OCI-LY3 (cell line): ENCODE results near the gene DYNLT3.

Experiments used
- H2AFZ ChIP-seq: fragments of 200-600, 300-600 bp; shearing (Covaris generic); 2 replicates; pipeline ENCODE4 v1.6.0; 2014; ENCODE audit warnings: antibody characterized with exemption, low read depth, low read length
- H3K27ac ChIP-seq: fragments of 200-600, 300-600 bp; sonication (generic); 2 replicates; pipeline ENCODE4 v1.5.1; 2014; ENCODE audit warnings: mild to moderate bottlenecking, low read length, moderate library complexity, mixed read lengths
- H3K27me3 ChIP-seq: fragments of 200-600, 300-600 bp; sonication (generic); 2 replicates; pipeline ENCODE4 v1.6.1; 2014; ENCODE audit warnings: low read depth, low read length, mixed read lengths
- H3K36me3 ChIP-seq: fragments of 200-600, 300-600 bp; sonication (generic); replicated peaks from 2 replicates; pipeline ENCODE3; 2014; ENCODE audit warnings: low read depth, low read length, mixed read lengths
- H3K4me1 ChIP-seq: fragments of 300-600, 200-600 bp; sonication (generic); 2 replicates; pipeline ENCODE4 v1.6.1; 2014; ENCODE audit warnings: low read length, mixed read lengths
- H3K4me2 ChIP-seq: fragments of 200-600, 300-600 bp; sonication (generic); 2 replicates; pipeline ENCODE4 v1.6.1; 2014; ENCODE audit warnings: low read length, mixed read lengths
- H3K4me3 ChIP-seq: fragments of 300-600, 200-600 bp; sonication (generic); 2 replicates; pipeline ENCODE4 v1.5.1; 2014; ENCODE audit warnings: antibody characterized with exemption, mild to moderate bottlenecking, low read length, moderate library complexity
- H3K79me2 ChIP-seq: fragments of 300-600, 200-600 bp; shearing (Covaris generic); 2 replicates; pipeline ENCODE4 v1.6.1; 2014; ENCODE audit warnings: mild to moderate bottlenecking, low read length, mixed read lengths
- H3K9ac ChIP-seq: fragments of 300-600, 200-600 bp; shearing (Covaris generic); 2 replicates; pipeline ENCODE4 v1.6.0; 2014; ENCODE audit warnings: mild to moderate bottlenecking, low read length, moderate library complexity
- H3K9me3 ChIP-seq: fragments of 200-600, 300-600 bp; shearing (Covaris generic); 2 replicates; pipeline ENCODE4 v1.6.1; 2014; ENCODE audit warnings: low read length, mixed read lengths; ENCODE audit not compliant: insufficient read depth
- H4K20me1 ChIP-seq: fragments of 200-600, 300-600 bp; sonication (generic); 2 replicates; pipeline ENCODE4 v1.6.1; 2016; ENCODE audit warnings: low read length, mixed read lengths; ENCODE audit not compliant: insufficient read depth
- CTCF ChIP-seq: fragments of 200-600, 300-600 bp; sonication (generic); IDR thresholded peaks from 2 replicates; pipeline ENCODE4 v1.5.1; 2014; ENCODE audit warnings: antibody characterized with exemption, low read length, low read depth
- EZH2phosphoT487 ChIP-seq: fragments of 200-600 bp; shearing (Covaris generic); IDR thresholded peaks from 2 replicates; pipeline ENCODE4 v1.6.1; 2018; ENCODE audit warnings: antibody characterized with exemption, mixed run types, low read depth

The DYNLT3 gene

GRCh38 chrX:37867536-37868153 is 20.3 kb upstream of the DYNLT3 start:
- no peak overlapping the region for H3K4me3 ChIP-seq
- H3K9ac ChIP-seq, result no peak overlapping the region
- no peaks in the 10 kb centered on the region for H3K27me3 ChIP-seq
- H3K27ac ChIP-seq, result no peak overlapping the region
- H3K4me2 ChIP-seq, result no peak overlapping the region
- no peaks in the 10 kb centered on the region for H3K79me2 ChIP-seq
- no peaks in the 10 kb centered on the region for H3K36me3 ChIP-seq
- no peaks in the 10 kb centered on the region for H4K20me1 ChIP-seq
- TF ChIP-seq EZH2phosphoT487, result no peak
- TF ChIP-seq CTCF, result no peak
- H3K4me1 ChIP-seq, result no peaks in the 10 kb centered on the region
- H2AFZ ChIP-seq, result no peak overlapping the region
- H3K9me3 ChIP-seq, result no peaks in the 10 kb centered on the region

- Histone ChIP-seq H3K9me3 (no peaks in the 10 kb centered on the region), H3K4me3 (no peak overlapping the region), H3K27me3 (no peaks in the 10 kb centered on the region), H3K9ac (no peak overlapping the region), H3K4me1 (no peaks in the 10 kb centered on the region), H4K20me1 (no peaks in the 10 kb centered on the region), H3K79me2 (no peaks in the 10 kb centered on the region), H3K27ac (no peak overlapping the region), H3K36me3 (no peaks in the 10 kb centered on the region), H2AFZ (no peak overlapping the region), H3K4me2 (no peak overlapping the region)
- TF ChIP-seq EZH2phosphoT487 (no peak), CTCF (no peak)
Observed at GRCh38 chrX:37863728-37864127, 16.4 kb upstream of the DYNLT3 start.

DNA sequence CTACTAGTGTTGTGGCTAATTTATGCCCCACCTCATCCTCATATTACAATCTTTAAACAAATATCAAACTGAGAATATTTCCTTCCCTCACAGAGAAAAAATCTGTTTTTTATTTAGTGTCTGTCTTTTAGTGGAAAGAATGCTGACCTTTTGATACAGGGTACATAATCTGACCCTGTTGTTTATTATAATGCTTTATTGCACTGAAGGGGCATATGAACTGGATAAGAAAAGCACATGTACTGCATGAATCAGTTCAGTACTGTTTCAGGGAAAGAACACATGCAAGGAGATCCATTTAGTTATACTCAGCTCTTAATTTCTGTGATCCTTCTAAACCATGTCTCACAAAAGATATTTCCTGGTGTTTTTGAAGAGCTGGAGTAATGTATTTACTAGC is 15.5 kb upstream of the DYNLT3 start:
- Histone ChIP-seq H3K9ac (no peak overlapping the region), H3K27me3 (no peaks in the 10 kb centered on the region), H3K4me3 (no peak overlapping the region), H2AFZ (no peak overlapping the region), H3K9me3 (no peaks in the 10 kb centered on the region), H3K4me1 (no peaks in the 10 kb centered on the region), H4K20me1 (no peaks in the 10 kb centered on the region), H3K36me3 (no peaks in the 10 kb centered on the region), H3K4me2 (no peak overlapping the region), H3K79me2 (no peaks in the 10 kb centered on the region), H3K27ac (no peak overlapping the region)
- TF ChIP-seq CTCF (no peak), EZH2phosphoT487 (no peak)

DNA sequence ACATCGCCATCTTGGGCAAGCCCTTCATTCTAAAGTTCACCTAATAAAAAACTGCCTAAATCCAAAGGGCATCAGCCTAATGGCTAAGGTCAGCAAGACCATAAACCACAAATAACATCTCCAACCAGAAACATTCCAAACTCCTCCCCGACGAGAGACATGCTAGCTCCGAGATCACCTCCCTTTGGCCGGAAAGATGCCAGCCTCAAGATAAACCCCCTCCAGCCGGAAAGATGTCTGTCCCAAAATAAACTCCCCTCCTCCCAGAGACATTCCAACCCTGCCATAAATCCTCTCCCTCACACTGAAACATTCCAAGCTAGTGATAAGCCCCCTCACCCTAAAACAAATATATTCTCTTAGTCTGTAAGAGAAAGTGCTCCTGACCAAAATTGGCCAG is 13.3 kb upstream of the DYNLT3 start:
- TF ChIP-seq CTCF (no peak), EZH2phosphoT487 (no peak)
- Histone ChIP-seq H4K20me1 (no peaks in the 10 kb centered on the region), H3K4me2 (no peak overlapping the region), H3K4me3 (no peak overlapping the region), H3K4me1 (no peaks in the 10 kb centered on the region), H3K27me3 (no peaks in the 10 kb centered on the region), H3K27ac (no peak overlapping the region), H2AFZ (no peak overlapping the region), H3K36me3 (no peaks in the 10 kb centered on the region), H3K79me2 (no peaks in the 10 kb centered on the region), H3K9me3 (no peaks in the 10 kb centered on the region), H3K9ac (no peak overlapping the region)
